ENCODE results near the gene TPP1. TPM values are rescaled to one million over a fixed set of nuclear protein-coding genes. Genes with fewer than 3 reads are reported as not detected.

TPP1 gene
- 260 TPM for total RNA-seq

DNA sequence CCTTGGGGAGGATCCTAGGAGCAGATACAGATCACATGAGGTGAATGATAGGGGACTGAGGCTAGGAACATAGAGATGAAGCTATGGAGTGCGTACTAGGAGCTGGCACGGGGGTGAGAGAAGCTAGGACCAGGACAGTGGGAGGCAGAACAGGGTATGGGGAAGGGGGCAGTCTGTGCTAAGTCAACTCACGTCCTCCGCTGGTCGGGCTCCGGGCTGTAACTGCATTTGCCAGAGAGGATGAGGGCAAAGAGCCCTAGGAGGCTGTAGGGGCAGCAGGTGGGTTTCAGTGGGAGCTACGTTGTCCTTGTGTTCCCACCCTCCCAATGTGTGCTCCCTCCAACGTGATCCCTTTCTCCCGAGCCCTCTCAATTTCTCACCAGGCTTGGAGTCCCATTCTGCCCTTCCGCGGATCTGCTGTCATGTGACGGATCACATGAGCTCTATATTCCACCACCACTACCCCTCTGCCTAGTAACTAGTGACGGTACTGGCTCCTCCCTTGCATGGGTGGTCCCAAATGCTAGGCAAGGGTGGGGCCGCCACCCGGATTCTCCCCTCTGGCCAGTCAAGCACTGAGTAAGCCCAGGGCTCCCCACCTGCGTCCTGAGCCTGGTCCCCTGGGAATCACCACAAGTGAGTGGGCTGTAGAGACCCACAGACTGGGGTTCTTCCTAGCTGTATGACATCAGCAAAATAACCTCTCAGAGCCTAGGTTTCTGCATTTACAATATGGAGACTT lies at the start of gene TPP1:
Gene TPP1 (minus strand): TSS at position 419 of the 742 bp plus-strand sequence. CDS start 22 bp downstream, at position 397.
- peak; percentile 78 to 95 (median 93) for DNase-seq (ENCODE audit: low read depth in 2 of 3, low spot score in 2 of 3)

DNA sequence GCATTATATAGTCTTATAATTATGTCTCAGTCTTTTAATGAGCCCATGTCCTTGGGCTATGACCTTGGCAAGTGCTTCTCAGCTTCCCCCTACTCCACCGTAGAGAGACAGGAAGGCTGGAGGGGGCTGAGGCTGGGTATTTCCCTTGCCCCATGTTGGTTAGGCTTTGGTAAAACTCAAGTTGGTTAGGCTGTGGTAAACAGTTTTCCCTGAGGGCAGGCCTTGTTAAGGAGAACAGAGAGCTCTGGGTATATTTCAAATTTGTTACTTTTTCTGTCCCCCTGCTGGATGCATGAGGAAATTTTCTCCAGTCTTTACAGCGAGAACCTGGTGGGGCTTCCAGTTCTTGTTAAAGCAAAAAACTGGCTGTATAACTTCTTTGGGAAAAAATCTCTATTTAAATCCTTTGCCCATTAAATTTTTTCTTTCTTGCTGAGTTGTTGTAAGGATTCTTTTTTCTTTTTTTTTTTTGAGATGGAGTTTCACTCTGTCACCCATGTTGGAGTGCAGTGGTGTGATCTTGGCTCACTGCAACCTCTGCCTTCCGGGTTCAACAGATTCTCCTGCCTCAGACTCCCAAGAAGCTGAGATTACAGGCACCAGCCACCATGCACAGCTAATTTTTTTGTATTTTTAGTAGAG lies 48.6 kb upstream of the TPP1 start:
- DNase-seq (ENCODE audit: low read depth in 2 of 3, low spot score in 2 of 3), result peak in 1 of 3 donors; percentile 55

DNA sequence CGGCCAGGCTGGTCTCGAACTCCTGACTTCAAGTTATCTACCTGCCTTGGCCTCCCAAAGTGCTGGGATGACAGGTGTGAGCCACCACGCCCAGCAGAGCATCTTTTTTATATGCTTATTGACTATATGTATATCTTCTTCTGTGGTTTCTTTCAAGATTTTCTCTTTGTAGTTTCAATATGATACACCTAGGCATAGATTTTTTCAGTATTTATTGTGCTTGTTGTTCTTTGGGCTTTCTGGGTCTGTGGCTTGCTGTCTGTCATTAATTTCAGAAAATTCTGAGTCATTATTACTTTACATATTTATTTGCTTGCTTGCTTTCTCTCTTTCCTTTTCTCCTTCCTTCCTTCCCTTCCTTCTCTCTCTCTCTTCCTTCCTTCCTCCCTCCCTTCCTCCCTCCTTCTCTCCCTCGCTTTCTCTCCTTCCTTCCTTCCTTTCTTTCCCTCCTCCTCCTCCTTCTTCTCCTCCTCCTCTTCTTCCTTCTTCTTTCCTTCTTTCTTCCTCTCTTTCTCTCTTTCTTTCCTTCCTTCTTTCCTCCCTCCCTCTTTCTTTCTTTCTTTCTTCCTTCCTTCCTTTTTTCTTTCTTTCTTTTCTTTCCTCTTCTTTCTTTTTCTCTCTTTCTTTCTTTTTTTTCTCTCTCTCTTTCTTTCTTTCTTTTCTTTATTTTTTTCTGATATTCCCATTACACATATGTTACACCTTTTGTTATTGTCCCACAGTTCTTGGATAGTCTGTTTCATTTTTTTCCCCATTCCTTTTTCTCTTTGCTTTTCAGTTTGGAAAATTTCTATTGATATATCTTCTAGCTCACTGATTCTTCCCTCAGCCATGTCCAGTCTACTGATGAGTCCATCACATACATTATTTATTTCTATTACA lies 47.3 kb upstream of the TPP1 start:
- DNase-seq (ENCODE audit: low read depth in 2 of 3, low spot score in 2 of 3), result no peak

DNA sequence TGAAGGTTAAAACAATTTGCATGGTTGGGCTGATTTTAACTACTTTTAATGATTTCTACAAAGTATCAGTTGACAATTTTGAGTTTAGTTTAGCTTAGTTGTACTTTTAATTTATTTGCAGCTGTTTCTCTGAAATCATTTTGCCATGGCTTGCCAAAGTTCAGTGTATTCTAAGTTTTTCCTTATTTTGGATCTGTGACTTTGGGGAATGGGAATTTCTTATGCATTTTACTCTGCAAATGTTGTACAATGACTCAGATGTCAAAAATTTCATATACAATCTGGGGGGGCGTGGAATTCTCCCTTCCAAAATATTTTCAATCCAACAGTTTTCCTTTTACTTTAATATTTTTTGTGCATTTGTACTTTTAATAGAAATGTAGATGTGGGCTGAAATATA lies 45.3 kb upstream of the TPP1 start:
- DNase-seq (ENCODE audit: low read depth in 2 of 3, low spot score in 2 of 3), result no peak

DNA sequence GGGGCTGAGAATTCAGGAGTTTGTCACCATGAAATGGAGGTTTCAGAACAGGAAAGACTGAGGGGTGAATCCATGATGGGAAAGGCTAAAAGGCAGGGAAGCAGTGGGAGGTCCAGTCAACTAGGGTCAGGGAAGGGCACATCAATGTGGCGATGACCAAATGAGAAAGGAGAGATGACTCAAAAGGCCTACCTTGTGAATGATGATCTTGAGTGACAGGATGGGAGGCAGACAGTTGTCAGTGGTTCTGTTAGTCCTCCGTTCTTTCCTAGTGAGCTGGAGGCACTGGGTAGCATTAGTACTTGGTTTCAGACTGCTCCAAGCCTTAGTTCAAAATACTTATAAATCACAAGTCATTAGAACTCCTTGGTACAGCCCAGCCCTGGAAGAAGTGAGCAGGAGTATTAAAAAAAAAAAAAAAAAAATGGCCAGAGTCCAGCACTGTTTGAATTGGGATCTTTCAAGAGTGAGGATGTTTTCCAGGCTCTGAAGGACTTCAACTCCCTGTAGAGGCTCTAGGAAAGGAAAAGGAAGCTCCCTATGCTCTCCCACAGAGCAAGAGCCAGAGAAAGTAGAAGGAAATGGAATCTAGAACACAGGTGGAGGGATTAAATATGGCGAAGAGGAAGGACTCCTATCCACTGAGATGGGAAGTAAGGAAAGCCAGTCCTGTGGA lies 44.7 kb upstream of the TPP1 start:
- DNase-seq (ENCODE audit: low read depth in 2 of 3, low spot score in 2 of 3), result no peak

DNA sequence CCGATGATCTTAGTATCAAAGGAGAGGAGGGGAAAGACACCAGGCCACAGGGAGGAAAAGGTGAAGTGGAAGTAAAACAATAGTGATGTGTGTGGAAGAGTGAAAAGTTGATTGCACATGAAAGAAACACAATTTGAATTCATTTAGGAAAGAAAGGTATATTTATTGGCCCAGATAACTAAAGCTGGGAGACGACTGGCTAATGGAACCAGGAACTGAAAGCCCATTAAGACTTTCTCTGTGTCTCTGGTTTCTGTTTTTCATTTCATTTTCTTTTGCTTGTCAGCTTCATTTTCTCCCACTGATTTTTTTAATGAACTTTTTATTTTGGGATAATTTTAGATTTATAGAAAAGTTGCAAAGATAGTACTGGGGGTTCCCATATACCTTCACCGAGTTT lies 41.5 kb upstream of the TPP1 start:
- DNase-seq (ENCODE audit: low read depth in 2 of 3, low spot score in 2 of 3), result no peak

DNA sequence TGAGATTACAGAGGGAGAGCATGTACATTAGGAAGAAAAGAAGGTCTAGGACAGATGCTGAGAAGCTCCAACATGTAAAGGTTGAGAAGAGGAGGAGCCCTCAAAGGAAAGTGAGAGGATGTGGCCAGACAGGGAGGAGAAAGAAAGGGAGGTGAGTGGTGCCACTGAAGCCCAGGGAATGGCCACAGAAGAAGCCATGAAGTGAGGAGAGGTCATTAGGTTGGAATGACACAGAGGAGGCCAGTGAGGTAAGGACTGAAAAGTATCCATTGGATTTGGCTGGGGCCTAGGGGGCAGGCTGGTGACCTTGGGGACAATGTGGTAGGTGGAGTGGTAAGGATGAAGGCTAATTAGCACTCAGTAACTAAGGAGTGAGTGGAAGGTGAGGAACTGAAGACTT lies 39.4 kb upstream of the TPP1 start:
- no peak for DNase-seq (ENCODE audit: low read depth in 2 of 3, low spot score in 2 of 3)

DNA sequence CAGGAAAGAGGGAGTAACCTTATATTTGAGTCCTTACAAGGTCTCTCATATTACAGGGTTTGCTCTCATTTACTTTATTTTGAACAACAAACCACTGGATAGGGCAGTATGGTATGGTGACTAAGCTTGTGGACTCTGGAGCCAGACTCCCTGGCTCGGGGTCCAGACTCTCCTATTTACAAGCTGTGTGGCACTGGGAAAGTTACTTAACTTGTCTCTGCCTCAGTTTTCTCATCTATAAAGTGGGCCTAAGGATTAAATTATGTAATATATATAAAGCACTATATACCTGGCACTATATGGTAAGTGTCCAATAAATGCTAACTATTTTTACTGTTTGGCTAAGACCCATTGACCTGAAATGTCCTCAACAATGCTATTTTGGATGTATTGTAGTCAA lies 38.1 kb upstream of the TPP1 start:
- no peak for DNase-seq (ENCODE audit: low read depth in 2 of 3, low spot score in 2 of 3)

DNA sequence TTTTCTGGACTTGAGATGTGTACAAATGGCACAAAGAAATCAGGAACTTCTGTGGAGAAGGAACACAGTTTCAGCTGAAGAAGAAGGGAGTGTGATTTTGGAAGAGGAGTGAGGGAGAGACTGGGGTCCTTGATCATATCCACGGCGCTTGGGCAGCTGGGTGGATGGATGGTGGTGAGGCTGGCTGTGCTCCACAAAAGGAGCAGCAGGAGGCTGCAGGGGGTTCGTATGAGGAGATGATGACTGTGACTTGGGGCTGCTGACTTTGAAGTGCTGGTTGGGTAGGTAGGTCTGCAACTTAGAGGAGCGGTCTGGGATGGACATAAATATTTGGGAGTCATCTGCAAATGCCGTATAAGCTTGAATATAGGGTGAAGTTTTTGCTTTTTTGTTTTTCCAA lies 37.7 kb upstream of the TPP1 start:
- DNase-seq (ENCODE audit: low read depth in 2 of 3, low spot score in 2 of 3), result no peak

DNA sequence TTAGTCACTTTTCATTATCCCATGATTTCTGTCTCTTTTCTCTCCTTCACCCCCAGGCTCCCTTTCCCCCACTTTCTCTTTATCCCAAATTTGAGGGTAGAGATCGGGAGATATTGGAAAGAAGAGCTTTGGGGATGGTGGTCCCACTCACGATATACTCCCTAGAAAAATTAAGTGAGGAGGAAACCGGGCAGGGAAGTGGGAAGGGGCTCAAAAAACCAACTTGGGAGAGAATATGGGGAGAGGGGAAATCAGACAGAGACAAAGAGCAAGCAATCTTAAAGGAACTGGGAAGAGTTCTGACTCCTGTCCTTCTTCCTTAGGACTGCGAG lies 37.3 kb upstream of the TPP1 start:
- DNase-seq (ENCODE audit: low read depth in 2 of 3, low spot score in 2 of 3), result no peak

DNA sequence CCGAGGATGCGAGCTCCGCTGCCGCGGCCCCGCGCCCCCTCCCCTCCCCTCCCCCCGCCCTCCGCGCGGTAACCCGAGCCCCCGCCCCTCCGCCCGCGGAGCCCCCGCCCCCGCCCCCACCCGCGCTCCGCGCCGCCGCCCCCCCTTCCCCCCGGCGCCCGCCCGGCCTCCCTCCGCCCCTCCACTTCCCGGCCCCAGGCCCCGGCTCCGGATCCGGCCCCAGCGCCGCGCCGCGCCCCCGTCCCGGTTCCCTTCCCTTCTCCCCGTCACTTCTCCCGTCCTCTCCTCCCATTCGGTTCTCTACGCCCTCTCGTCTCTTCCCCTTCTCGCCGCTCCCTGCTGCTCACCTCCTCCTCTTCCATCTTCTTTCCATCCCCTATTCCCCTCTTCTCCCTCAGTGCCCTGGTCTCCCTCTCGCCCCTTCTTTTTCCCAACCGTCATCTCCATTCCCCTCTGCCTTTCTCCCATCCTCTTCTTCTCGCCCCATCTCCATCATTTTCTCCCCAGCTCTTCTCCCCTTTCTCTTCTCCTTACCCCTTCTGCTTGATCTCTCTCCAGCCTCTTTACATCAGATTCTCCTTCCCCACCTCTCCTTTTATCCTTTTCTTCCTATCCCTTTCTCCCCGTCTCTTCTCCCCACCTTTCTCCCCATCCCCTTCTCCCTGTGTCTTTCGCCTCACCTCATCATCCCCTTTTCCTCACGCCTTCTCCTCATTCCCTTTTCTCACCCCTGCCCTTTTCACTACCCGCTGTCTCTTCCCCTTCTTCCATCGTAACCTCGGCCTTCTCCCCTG lies 36.8 kb upstream of the TPP1 start, which contains the start of gene DCHS1:
Gene DCHS1 (minus strand): TSS at position 20 of the 794 bp plus-strand sequence. CDS start 14,196 bp downstream, outside the sequence.
- DNase-seq (ENCODE audit: low read depth in 2 of 3, low spot score in 2 of 3), result no peak

DNA sequence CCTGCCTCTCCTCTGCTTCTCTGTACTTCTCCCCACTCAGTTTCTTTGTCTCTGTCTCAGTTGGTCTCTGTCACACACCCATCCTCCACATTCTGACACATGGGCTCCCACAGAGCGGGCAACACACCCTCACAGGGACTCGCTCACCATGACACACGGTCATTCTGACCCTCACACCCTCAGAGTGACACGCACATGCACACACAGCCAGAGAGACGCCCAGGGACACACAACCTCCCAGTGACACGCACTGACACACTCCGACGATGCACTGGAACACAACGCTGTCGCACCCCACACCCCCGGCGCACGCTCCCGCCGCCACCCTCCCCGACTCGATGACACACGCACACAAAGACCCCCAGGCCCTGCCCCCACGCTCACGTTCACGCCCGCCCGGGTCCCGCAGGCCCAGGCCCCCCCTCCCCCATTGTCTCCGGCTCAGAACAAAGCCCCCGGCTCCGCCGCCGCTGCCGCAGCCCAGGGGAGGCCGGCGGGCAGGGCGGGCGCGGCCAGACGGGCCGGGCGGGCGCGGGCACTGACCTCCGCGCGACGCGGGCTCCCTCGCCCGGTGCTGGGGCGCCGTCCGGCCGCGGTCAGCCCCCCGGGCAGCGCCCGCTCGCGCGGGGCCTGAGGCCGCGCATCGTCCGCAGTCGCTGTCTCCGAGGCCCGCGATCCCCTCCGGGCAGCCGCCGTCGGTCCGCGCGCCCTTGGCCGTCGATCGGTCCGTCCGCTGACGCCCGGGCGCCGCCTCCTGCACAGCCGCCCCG lies 36.0 kb upstream of the TPP1 start:
- peak in 1 of 3 donors; percentile 18 for DNase-seq (ENCODE audit: low read depth in 2 of 3, low spot score in 2 of 3)

DNA sequence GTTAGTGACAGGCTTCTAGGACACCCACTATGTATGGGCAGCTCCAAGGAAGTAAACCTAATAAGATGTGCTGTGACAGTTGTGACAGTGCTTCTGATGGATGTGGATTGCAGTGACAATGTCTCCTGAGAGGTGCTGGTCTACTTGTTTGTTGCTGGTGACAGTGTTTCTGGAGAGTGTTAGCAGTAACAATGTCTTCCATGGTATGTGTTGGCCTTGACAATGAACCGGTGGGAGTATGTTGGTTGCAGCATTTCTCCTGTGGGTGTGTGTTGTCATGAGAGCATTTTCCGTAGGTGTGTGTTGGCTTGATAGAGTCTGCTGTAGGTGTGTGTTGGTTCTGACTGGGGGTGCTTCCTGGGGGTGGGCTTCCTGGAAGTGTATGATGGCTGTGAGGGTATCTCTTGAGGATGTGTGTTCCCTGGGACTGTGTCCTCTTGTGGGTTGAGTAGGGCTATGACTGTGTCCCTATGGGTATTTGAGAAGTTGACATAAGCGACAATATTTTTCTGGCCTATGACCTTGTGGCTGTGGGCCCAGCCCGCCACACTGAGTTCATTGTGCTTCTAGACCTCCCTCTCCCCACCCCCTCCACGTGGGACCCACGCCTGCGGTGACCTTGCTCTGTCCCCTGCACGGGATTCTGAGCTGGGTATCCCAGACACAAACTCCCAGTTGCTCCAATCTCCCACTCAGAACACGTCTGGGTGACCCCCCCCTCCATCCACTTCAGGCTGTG lies 35.2 kb upstream of the TPP1 start:
- DNase-seq (ENCODE audit: low read depth in 2 of 3, low spot score in 2 of 3), result no peak

DNA sequence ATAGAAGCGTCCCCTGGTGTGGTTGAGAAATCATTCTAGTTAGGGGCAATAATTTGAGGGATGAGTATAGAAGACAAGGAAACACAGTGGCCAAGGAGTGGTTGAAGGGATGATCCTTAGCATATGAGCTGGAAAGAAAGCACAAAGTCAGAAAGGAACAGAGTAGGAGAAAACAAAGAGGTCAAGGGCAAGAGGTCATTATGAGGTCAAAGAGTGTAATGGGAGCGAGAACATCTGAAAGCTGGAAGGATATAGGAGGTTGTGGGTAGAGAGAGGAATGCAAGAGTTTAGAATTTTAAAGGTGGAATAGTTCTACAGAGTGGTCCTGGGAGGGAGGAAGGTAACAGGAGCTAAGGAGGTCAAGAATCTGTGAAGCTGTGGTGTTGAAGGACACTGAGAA lies 34.4 kb upstream of the TPP1 start:
- no peak for DNase-seq (ENCODE audit: low read depth in 2 of 3, low spot score in 2 of 3)

DNA sequence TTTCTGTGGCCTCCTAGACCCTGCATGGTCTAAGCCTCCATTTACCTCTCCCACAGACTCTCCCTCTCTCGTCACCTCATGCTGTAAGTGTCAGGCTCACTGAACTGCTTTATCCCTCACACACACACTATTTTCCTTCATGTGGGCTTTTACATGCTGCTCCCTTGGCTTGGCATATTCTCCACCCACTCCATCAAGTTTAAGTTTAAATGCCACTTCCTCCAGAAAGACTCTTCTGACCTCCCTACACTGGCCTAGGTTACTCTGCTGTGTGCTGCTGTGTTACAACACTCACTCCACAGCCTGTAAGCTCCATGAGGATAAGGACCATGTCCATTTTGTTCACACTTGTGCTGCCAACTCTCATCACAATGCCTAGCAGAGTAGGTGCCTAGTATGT lies 33.9 kb upstream of the TPP1 start:
- DNase-seq (ENCODE audit: low read depth in 2 of 3, low spot score in 2 of 3), result no peak

DNA sequence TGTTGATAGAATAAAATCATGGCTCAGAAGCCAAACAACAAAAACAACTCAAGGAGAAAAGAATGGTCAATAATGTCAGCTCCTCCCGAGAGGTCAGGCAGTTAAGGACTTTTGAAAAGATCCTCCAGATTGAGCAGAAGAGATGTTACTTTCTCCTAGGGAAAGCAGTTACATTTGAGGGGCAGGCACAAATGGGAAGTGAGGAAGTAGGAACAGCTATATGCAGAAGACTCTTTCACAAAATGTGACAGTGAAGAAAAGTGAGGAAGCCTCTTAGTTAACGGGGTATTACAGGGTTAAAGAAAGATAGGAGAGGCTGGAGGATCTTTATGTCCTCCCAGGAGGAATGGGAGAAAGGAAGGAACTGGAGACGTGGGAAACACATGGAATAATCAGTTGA lies 33.0 kb upstream of the TPP1 start:
- DNase-seq (ENCODE audit: low read depth in 2 of 3, low spot score in 2 of 3), result no peak

DNA sequence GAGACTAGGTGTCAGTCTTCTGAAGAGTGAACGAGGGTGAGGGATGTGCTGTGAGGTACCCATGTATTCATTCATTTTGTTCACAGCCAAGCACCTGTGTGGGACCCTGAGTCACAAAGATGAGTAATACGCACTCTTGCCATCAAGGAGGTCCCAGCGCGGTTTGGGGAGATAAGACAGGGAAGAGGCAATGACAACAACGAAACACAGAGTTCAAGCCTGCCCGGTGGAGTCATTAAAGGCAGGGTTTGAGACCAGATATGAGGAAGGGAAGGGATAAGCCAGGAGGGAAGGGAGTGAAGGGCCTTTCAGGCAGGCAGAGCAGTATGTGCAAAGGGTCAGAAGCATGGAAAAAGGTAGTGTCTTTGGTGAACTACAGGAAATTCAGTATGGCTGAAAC lies 31.8 kb upstream of the TPP1 start:
- DNase-seq (ENCODE audit: low read depth in 2 of 3, low spot score in 2 of 3), result no peak

DNA sequence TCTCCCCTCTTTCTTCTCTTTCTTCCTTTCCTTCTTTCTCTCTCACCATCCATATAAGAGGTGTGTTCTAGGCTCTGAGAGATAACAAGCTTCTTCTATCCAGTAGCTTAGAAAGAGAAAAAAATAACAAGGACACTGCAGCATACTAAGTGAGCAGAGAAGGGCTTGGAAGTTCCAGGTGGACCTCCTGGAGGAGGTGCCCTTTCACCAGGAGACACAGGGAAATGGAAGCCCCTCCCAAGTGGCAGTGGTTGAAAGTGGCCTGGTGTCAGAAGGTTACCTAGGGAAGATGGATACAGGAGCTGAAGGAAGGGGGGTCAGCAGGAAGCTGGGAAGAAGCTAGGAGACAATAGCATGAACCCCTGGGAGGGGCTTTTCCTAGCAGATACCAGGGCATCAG lies 30.9 kb upstream of the TPP1 start:
- DNase-seq (ENCODE audit: low read depth in 2 of 3, low spot score in 2 of 3), result no peak

DNA sequence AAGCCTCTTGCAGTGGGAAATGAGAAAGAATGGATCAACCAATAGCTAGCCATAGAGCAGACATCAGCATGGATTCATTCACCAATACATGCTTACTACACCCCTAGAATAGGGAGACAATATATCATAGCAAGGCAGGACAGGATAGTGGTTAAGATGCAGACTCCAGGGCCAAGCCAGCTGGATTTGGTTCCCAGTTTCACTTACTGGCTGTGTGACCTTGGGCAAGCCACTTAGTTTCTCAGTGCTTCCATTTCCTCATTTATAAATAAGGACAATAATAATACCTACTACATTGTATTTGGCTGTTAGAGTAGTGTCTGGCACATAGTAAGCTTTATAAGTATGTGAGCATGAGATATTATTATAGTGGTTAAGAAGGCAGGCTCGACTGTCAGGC lies 29.3 kb upstream of the TPP1 start:
- DNase-seq (ENCODE audit: low read depth in 2 of 3, low spot score in 2 of 3), result no peak

Measured in hematopoietic multipotent progenitor cell (in vitro differentiated cells).